Activated naive CD4-positive, alpha-beta T cell (primary cell): ENCODE data around the gene RDH16.
"Not testable (repeated sequence)": the region's sequence is repeated elsewhere in the genome, so short reads cannot be mapped to it uniquely, and the experiment has no call there.

Experiments
- DNase-seq, 4 experiments: peaks; one replicate each; lab custom pipeline; 2025; lab: John Stamatoyannopoulos, UW

Gene RDH16

DNA sequence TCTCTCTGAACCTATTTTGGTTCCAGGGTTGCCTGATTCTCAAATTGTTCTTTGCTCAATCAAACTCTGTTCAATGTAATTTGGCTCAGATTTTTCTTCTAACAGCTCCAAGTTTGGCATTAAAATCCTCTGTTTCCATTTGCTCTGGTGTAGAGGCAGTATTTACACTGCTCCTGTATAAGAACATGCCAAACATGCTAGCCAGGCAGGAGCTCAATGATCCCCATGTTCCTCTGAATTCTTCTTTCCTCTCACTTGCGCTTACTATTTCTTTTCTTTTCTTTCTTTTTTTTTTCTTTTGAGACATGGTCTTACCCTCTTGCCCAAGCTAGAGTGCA is 40.4 kb downstream of the RDH16 start:
- no peak for DNase-seq

DNA sequence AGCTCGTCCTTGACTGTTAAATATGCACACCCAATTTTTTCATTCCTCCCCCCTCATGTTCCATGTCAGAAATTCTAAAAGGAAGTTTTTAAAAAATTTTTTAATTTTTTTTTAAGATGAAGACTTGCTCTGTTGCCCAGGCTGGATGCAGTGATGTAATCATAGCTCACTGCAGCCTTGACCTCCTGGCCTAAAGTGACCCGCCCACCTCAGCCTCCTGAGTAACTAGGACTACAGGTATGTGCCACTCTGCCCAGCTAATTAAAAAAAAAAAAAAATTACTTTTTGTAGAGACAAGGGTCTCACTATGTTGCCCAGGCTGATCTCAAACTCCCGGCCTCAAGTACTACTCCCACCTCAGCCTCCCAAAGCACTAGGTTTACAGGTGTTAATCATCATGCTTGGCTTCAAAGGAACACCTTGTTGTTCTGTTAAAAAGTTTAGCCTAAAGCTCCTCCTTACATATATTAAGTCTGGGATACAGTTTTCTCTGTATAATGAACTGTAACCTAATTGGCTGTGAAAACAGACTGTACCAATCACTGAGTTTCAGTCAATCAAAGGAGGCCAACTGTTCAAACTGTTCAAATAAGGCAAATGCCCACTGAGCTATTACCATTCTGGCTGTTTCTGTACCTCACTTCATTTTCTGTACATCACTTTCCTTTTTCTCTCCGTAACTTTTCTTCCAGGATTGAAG is 41.0 kb downstream of the RDH16 start:
- no peak for DNase-seq

DNA sequence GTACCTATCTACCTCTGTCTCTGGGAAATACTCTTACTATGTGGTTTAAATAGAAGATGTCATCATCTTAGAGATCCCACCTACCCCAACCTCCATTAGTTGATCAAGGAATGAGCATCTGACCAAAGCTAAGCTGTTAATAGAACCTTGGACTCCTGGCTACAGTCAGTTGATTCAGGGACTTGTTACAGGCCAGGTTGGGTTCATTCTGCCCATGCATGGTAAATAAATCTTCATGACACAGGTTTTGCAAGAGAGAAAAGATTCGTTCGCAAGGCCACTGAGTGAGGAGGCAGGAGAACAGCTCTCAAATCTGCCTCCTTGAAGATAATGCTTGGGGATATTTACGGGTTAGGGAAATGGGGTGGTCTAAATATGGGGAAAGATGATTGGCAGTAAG is 42.7 kb downstream of the RDH16 start:
- DNase-seq, result no peak

DNA sequence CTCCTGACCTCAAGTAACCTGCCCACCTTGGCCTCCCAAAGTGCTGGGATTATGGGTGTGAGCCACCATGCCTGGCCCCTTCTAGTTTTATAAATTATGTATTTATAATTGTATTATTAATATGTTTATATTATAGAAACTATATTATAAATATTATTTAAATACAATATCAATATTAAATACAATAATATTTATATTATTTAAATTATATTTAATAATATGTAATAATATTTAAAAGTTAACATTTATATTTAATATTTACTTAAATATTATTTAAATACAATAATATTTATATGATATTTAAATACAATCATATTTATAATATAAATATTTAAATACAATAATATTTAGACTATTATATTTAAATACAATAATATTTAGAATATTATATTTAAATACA is 43.2 kb downstream of the RDH16 start:
- DNase-seq, result no peak

DNA sequence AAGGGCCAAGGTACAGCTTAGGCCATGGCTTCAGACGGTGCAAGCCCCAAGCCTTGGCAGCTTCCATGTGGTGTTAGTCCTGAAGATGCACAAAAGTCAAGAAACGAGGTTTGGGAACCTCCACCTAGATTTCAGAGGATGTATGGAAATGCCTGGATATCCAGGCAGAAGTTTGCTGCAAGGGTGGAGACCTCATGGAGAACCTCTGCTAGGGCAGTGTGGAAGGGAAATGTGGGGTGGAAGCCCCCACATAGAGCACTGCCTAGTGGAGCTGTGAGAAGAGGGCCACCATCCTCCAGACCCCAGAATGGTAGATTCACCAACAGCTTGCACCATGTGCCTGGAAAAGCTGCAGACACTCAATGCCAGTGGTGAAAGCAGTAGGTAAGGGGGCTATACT is 48.0 kb downstream of the RDH16 start:
- DNase-seq, result not testable (repeated sequence)

DNA sequence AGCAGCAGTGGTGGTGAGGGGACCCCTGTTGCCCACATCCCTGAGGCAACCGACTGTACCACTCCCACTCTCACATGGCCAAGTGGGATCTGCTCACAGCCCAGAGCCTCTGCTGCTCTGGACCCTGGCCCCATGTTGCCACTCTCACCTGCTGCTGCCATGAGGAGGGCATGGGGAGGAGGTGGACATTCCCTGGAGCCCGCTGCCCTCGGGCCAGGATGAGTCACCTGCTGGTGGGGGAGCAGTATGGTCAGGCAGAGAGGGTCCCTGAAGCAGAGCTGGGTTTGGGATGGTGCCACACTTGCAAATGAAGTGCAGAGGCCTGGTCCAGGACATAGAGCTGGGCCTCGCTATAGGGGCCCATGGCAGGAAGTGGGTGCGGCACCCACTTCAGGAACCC is 49.3 kb downstream of the RDH16 start:
- DNase-seq, result no peak

DNA sequence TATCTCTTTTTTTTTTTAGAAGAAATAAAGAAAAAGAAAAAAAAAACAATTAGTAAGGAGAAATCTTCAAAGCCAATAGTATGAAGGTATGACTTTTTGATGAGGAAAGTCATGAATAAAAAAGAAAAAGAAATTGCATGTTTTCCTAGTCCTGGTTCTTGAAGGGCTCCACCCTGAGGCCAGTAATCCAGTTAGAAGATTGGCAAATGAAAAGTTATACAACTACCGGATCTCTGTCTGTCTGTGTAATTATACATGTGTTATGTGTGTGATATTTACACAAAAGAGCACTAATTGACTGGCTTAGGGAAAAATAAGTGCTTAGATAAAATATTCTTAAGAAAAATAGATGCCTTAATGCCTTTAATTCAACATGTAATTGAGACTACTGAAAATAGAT is 51.6 kb downstream of the RDH16 start:
- DNase-seq, result no peak

DNA sequence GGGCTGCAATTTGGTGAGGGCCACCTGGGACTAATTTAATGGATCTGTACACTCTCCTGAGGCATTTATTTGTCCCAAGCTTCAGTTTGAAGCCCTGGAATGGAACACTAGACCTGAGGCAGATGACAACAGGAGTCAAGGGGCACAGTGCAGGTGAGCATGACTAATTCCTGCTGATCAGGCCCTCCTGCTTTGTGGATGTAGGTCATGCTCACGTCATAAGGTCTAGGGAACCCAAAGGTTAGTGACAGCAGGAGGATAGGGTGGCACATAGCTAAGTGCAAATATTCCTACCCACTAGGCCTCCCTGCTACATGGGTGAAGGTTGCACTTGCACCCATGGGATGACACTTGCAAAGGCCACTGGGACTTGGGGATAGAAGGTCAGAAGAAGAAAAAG is 54.0 kb downstream of the RDH16 start:
- DNase-seq, result no peak
